ENCODE results near the gene TTLL8. TPM values are rescaled to one million over a fixed set of nuclear protein-coding genes. Genes with fewer than 3 reads are reported as not detected.
A peak's percentile ranks its signal among the peaks of the same experiment; 100 is the strongest.

The TTLL8 gene
- polyA plus RNA-seq, 1 experiment = not detected

- no peaks in the 10 kb centered on the region for H3K36me3 ChIP-seq (ENCODE audit: control insufficient read depth, insufficient read depth, low read length)
- CTCF ChIA-PET = interaction anchor here (0.7 to 1.4 kb wide), 3 partner anchors 16 to 127 kb away, joined by 3 to 4 read pairs (median 3); no protein-coding TSS in a partner anchor
- TF ChIP-seq, protein P1, sequence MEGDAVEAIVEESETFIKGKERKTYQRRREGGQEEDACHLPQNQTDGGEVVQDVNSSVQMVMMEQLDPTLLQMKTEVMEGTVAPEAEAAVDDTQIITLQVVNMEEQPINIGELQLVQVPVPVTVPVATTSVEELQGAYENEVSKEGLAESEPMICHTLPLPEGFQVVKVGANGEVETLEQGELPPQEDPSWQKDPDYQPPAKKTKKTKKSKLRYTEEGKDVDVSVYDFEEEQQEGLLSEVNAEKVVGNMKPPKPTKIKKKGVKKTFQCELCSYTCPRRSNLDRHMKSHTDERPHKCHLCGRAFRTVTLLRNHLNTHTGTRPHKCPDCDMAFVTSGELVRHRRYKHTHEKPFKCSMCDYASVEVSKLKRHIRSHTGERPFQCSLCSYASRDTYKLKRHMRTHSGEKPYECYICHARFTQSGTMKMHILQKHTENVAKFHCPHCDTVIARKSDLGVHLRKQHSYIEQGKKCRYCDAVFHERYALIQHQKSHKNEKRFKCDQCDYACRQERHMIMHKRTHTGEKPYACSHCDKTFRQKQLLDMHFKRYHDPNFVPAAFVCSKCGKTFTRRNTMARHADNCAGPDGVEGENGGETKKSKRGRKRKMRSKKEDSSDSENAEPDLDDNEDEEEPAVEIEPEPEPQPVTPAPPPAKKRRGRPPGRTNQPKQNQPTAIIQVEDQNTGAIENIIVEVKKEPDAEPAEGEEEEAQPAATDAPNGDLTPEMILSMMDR (IDR thresholded peaks at IDR 0.05; ENCODE audit: insufficient read depth, low read depth, low read length) = no peak
- POLR2A ChIA-PET = no interaction called here
- no peak for DNase-seq (ENCODE audit: low read depth)
- no peak overlapping the region for H3K4me3 ChIP-seq (ENCODE audit: low read depth, low read length)
- peaks cover 36% of the 10 kb centered on the region for H3K27me3 ChIP-seq (ENCODE audit: control insufficient read depth, insufficient read depth, low read length)
Observed at GRCh38 chr22:50014655-50015401, 43.3 kb downstream of the TTLL8 start.

- POLR2A ChIA-PET = no interaction called here
- CTCF ChIA-PET = interaction anchor here (0.6 to 1.4 kb wide), 3 partner anchors 16 to 172 kb away, joined by 3 to 4 read pairs (median 3); no protein-coding TSS in a partner anchor
- Histone ChIP-seq H3K36me3 (ENCODE audit: control insufficient read depth, insufficient read depth, low read length) (no peaks in the 10 kb centered on the region), H3K4me3 (ENCODE audit: low read depth, low read length) (no peak overlapping the region), H3K27me3 (ENCODE audit: control insufficient read depth, insufficient read depth, low read length) (peaks cover 36% of the 10 kb centered on the region)
- TF ChIP-seq, protein P1 (IDR thresholded peaks at IDR 0.05; ENCODE audit: insufficient read depth, low read depth, low read length) = no peak
- no peak for DNase-seq (ENCODE audit: low read depth)
Observed at GRCh38 chr22:50014053-50014501, 44.0 kb downstream of the TTLL8 start.

GRCh38 chr22:50012211-50013181, 45.6 kb downstream of the TTLL8 start, which contains the start of gene IL17REL:
IL17REL (minus strand) TSS chr22:50012765; CDS start chr22:50012646, 119 bp downstream.
- Histone ChIP-seq H3K36me3 (ENCODE audit: control insufficient read depth, insufficient read depth, low read length) (no peaks in the 10 kb centered on the region), H3K4me3 (ENCODE audit: low read depth, low read length) (no peak within 1 kb of the TSS), H3K27me3 (ENCODE audit: control insufficient read depth, insufficient read depth, low read length) (peaks cover 36% of the 10 kb centered on the region)
- ChIA-PET POLR2A (no interaction called here), CTCF (interaction anchor here (1.0 to 1.7 kb wide), 5 partner anchors 11 to 82 kb away, joined by 3 to 13 read pairs (median 3); no protein-coding TSS in a partner anchor)
- TF ChIP-seq, protein P1 (IDR thresholded peaks at IDR 0.05; ENCODE audit: insufficient read depth, low read depth, low read length) = peak; percentile 33
- no peak for DNase-seq (ENCODE audit: low read depth)

- Histone ChIP-seq H3K4me3 (ENCODE audit: low read depth, low read length) (no peak overlapping the region), H3K36me3 (ENCODE audit: control insufficient read depth, insufficient read depth, low read length) (no peaks in the 10 kb centered on the region), H3K27me3 (ENCODE audit: control insufficient read depth, insufficient read depth, low read length) (peaks cover 34% of the 10 kb centered on the region)
- CTCF ChIA-PET = interaction anchor here (1.1 to 1.4 kb wide), 3 partner anchors 18 to 20 kb away, joined by 3 read pairs; no protein-coding TSS in a partner anchor
- POLR2A ChIA-PET = no interaction called here
- no peak for DNase-seq (ENCODE audit: low read depth)
- TF ChIP-seq, protein P1 (IDR thresholded peaks at IDR 0.05; ENCODE audit: insufficient read depth, low read depth, low read length) = no peak
Observed at GRCh38 chr22:50011447-50012210, 46.5 kb downstream of the TTLL8 start.
